H1 (cell line): ENCODE measurements around the gene GLYR1. TPM values are rescaled to one million over a fixed set of nuclear protein-coding genes. Genes with fewer than 3 reads are reported as not detected.

Experiments
- CTCF ChIA-PET: fragments of 300-600 bp; sonication (Branson Sonifier 250); formaldehyde crosslinking; loops from one replicate; lab custom pipeline; 2021; ENCODE audit not compliant: partially characterized antibody; lab: Charles Lee
- POLR2A ChIA-PET: fragments of 300-600 bp; sonication (Branson Sonifier 250); formaldehyde crosslinking; loops from one replicate; lab custom pipeline; 2021; ENCODE audit warnings: inconsistent platforms; ENCODE audit not compliant: partially characterized antibody; lab: Charles Lee
- DNase-seq, 2 experiments: peaks; one replicate each; pipeline versions ENCODE4 v3.0.0 to v3.0.0-alpha.2; 2010 to 2022; ENCODE audit warnings: low spot score in 2 of 2, low read depth in 1 of 2, mixed read lengths in 1 of 2
- FAIRE-seq: peaks from 2 replicates; lab custom pipeline; 2011; peaks lifted over from hg19 to GRCh38; lab: Jason Lieb, UNC
- H2AFZ ChIP-seq: 2 replicates; pipeline ENCODE4 v1.8.1; 2012; ENCODE audit warnings: low read length, inconsistent platforms
- H2AK5ac ChIP-seq: 2 replicates; pipeline ENCODE4 v1.6.1; 2013; ENCODE audit warnings: low read depth, low read length
- H2BK120ac ChIP-seq: replicated peaks from 2 replicates; pipeline ENCODE3; 2013; ENCODE audit warnings: low read depth, low read length, inconsistent platforms
- H2BK12ac ChIP-seq: 2 replicates; pipeline ENCODE4 v1.6.1; 2013; ENCODE audit warnings: low read depth, low read length
- H2BK15ac ChIP-seq: 2 replicates; pipeline ENCODE4 v1.6.1; 2013; ENCODE audit warnings: low read length
- H2BK20ac ChIP-seq: 2 replicates; pipeline ENCODE4 v1.6.1; 2013; ENCODE audit warnings: low read length
- H2BK5ac ChIP-seq: 2 replicates; pipeline ENCODE4 v1.6.1; 2013; ENCODE audit warnings: low read depth, low read length
- H3K14ac ChIP-seq: 2 replicates; pipeline ENCODE4 v1.6.1; 2013; ENCODE audit warnings: inconsistent platforms; ENCODE audit not compliant: insufficient read length
- H3K18ac ChIP-seq: 2 replicates; pipeline ENCODE4 v1.6.1; 2013; ENCODE audit warnings: low read length; ENCODE audit errors: extremely low read depth
- H3K23ac ChIP-seq: 2 replicates; pipeline ENCODE4 v1.6.1; 2013; ENCODE audit warnings: inconsistent platforms; ENCODE audit not compliant: insufficient read length
- H3K23me2 ChIP-seq: 2 replicates; pipeline ENCODE4 v1.6.1; 2013; ENCODE audit warnings: low read depth, low read length
- H3K27ac ChIP-seq: 2 replicates; pipeline ENCODE4 v1.6.1; 2011; ENCODE audit warnings: low read depth, low read length, inconsistent platforms
- H3K27me3 ChIP-seq, 4 experiments: replicated peaks in 1 of 4; 1 replicate in 1 of 4; 2 replicates in 3 of 4; pipeline versions ENCODE4 v1.6.1 to v1.8.1; 2011 to 2013; ENCODE audit warnings: low read length in 3 of 4, mild to moderate bottlenecking in 3 of 4, inconsistent platforms in 2 of 4, mixed read lengths in 2 of 4, moderate library complexity in 1 of 4; ENCODE audit not compliant: control insufficient read depth in 3 of 4, insufficient read depth in 3 of 4; ENCODE audit errors: extremely low read depth in 1 of 4
- H3K36me3 ChIP-seq, 4 experiments: 2 replicates each; pipeline versions ENCODE4 v1.6.1 to v1.8.1; 2011 to 2013; ENCODE audit warnings: mild to moderate bottlenecking in 4 of 4, low read length in 3 of 4, moderate library complexity in 2 of 4, control low read depth in 1 of 4, inconsistent platforms in 1 of 4; ENCODE audit not compliant: insufficient read depth in 4 of 4, control insufficient read depth in 2 of 4
- H3K4ac ChIP-seq: replicated peaks from 2 replicates; pipeline ENCODE3; 2013; ENCODE audit warnings: low read length, low read depth, mixed read lengths, inconsistent platforms; ENCODE audit not compliant: insufficient read length
- H3K4me1 ChIP-seq, 4 experiments: replicated peaks in 1 of 4; 1 replicate in 1 of 4; 2 replicates in 3 of 4; pipeline versions ENCODE4 v1.6.1 to v1.8.1; 2011 to 2013; ENCODE audit warnings: low read length in 3 of 4, inconsistent platforms in 2 of 4, mixed read lengths in 1 of 4; ENCODE audit not compliant: insufficient read depth in 4 of 4, control insufficient read depth in 3 of 4
- H3K4me2 ChIP-seq, 2 experiments: 2 replicates each; pipeline versions ENCODE4 v1.6.1 to v1.8.1; 2011 to 2013; ENCODE audit warnings: low read depth in 2 of 2, low read length in 2 of 2, control low read depth in 1 of 2, inconsistent platforms in 1 of 2, mild to moderate bottlenecking in 1 of 2; ENCODE audit not compliant: insufficient read depth in 1 of 2
- H3K4me3 ChIP-seq, 4 experiments: fragments of 200-600, 300-600 bp in 1 of 4; sonication (generic), shearing (Covaris generic), sonication (Bioruptor Twin) in 1 of 4; 2 replicates each; pipeline versions ENCODE4 v1.5.1 to v1.8.1; 2011 to 2016; ENCODE audit warnings: low read length in 4 of 4, low read depth in 3 of 4, control low read depth in 2 of 4, inconsistent platforms in 2 of 4, mild to moderate bottlenecking in 2 of 4, mixed read lengths in 1 of 4, moderate library complexity in 1 of 4; ENCODE audit not compliant: insufficient read depth in 2 of 4; ENCODE audit errors: extremely low read depth in 1 of 4
- H3K56ac ChIP-seq: replicated peaks from 2 replicates; pipeline ENCODE3; 2013; ENCODE audit warnings: low read depth, mild to moderate bottlenecking, mixed read lengths, low read length, inconsistent platforms; ENCODE audit not compliant: insufficient read length
- H3K79me1 ChIP-seq: 2 replicates; pipeline ENCODE4 v1.6.1; 2013; ENCODE audit warnings: low read depth, low read length, control low read depth
- H3K79me2 ChIP-seq, 2 experiments: 2 replicates each; pipeline versions ENCODE4 v1.6.1 to v1.8.1; 2012 to 2013; ENCODE audit warnings: low read length in 2 of 2, mild to moderate bottlenecking in 2 of 2, inconsistent platforms in 1 of 2; ENCODE audit not compliant: insufficient read depth in 2 of 2, control insufficient read depth in 1 of 2
- H3K9ac ChIP-seq, 4 experiments: replicated peaks in 1 of 4; 1 replicate in 1 of 4; 2 replicates in 3 of 4; pipeline versions ENCODE4 v1.6.1 to v1.8.1; 2011 to 2013; ENCODE audit warnings: low read depth in 3 of 4, low read length in 3 of 4, control low read depth in 2 of 4, mild to moderate bottlenecking in 2 of 4, moderate library complexity in 2 of 4, inconsistent platforms in 1 of 4; ENCODE audit errors: extremely low read depth in 1 of 4
- H3K9me3 ChIP-seq, 2 experiments: 2 replicates each; pipeline versions ENCODE4 v1.6.1 to v1.8.1; 2012 to 2013; ENCODE audit warnings: mild to moderate bottlenecking in 2 of 2, moderate library complexity in 2 of 2, control low read depth in 1 of 2, inconsistent platforms in 1 of 2, low read depth in 1 of 2, low read length in 1 of 2, mixed read lengths in 1 of 2; ENCODE audit not compliant: insufficient read depth in 2 of 2
- H4K20me1 ChIP-seq, 2 experiments: replicated peaks in 1 of 2; 2 replicates each; pipeline versions ENCODE3 to v1.8.1; 2011 to 2013; ENCODE audit warnings: inconsistent platforms in 2 of 2, low read length in 2 of 2, mild to moderate bottlenecking in 1 of 2; ENCODE audit not compliant: insufficient read depth in 2 of 2, control insufficient read depth in 1 of 2
- H4K5ac ChIP-seq: 2 replicates; pipeline ENCODE4 v1.6.1; 2013; ENCODE audit warnings: low read length, low read depth, mixed read lengths, inconsistent platforms; ENCODE audit not compliant: insufficient read length
- H4K8ac ChIP-seq: 2 replicates; pipeline ENCODE4 v1.8.0; 2013; ENCODE audit warnings: mild to moderate bottlenecking, moderate library complexity, low read length, inconsistent platforms; ENCODE audit not compliant: insufficient read depth; ENCODE audit errors: extremely low read depth
- H4K91ac ChIP-seq: replicated peaks from 2 replicates; pipeline ENCODE3; 2013; ENCODE audit warnings: low read length, mixed read lengths, inconsistent platforms; ENCODE audit not compliant: insufficient read length
- KDM1A ChIP-seq: fragments of 200-600, 300-600 bp; sonication (generic); IDR thresholded peaks from 2 replicates; pipeline ENCODE4 v1.7.1; 2016; ENCODE audit warnings: mild to moderate bottlenecking, low read length, borderline replicate concordance
- SUZ12 ChIP-seq: fragments of 200-600 bp; sonication (generic); IDR thresholded peaks from 2 replicates; pipeline ENCODE4 v1.6.1; 2012; ENCODE audit warnings: mild to moderate bottlenecking, inconsistent platforms, low read length, moderate library complexity, mixed read lengths
- WGBS, 2 experiments: shearing (Covaris generic) in 1 of 2; methylation state at CpG; one replicate each; pipeline versions ENCODE4 v1.1.6 to v1.1.7; 2013 to 2015; ENCODE audit warnings: low lambda C conversion rate in 2 of 2, mixed read lengths in 2 of 2, inconsistent platforms in 1 of 2, low coverage in 1 of 2, missing lambda C conversion rate in 1 of 2; ENCODE audit not compliant: insufficient replicate concordance in 2 of 2, insufficient coverage in 1 of 2, insufficient read length in 1 of 2; ENCODE audit errors: extremely low coverage in 1 of 2, missing lambda C conversion rate in 1 of 2; 5-methylcytosine and 5-hydroxymethylcytosine counted together
- polyA plus RNA-seq, 7 experiments: library from polyadenylated mRNA; depleted of rRNA in 3 of 7; stranded (reverse) in 5 of 7; unstranded in 2 of 7; fragments of >200 nt in 5 of 7; fragments of 200-250 nt in 2 of 7; gene quantifications; 1 replicate in 5 of 7; 2 replicates in 1 of 7; 4 replicates in 1 of 7; pipeline versions ENCODE4 v1.2.1 to v1.2.3, GENCODE V29; 2011 to 2013; ENCODE audit warnings: missing spikeins in 2 of 7, mixed read lengths in 2 of 7
- total RNA-seq: library from RNA; stranded (reverse); fragmentation: NEBNext Ultra II Directional; extraction: Animal tissue kit (Norgen Biotek cat#: 25700); gene quantifications from 2 replicates; pipeline ENCODE4 v1.2.1, GENCODE V29; 2021
- TF ChIP-seq, protein P1 (sequence below): IDR thresholded peaks from 2 replicates; pipeline ENCODE4 v1.6.1; 2012; ENCODE audit warnings: inconsistent platforms

Gene GLYR1
- total and polyA plus RNA-seq, 2 of the 8 experiments (the other 6 are each of a cell fraction or from before 2014, with no cell fraction given): 50.2 to 115 TPM

DNA sequence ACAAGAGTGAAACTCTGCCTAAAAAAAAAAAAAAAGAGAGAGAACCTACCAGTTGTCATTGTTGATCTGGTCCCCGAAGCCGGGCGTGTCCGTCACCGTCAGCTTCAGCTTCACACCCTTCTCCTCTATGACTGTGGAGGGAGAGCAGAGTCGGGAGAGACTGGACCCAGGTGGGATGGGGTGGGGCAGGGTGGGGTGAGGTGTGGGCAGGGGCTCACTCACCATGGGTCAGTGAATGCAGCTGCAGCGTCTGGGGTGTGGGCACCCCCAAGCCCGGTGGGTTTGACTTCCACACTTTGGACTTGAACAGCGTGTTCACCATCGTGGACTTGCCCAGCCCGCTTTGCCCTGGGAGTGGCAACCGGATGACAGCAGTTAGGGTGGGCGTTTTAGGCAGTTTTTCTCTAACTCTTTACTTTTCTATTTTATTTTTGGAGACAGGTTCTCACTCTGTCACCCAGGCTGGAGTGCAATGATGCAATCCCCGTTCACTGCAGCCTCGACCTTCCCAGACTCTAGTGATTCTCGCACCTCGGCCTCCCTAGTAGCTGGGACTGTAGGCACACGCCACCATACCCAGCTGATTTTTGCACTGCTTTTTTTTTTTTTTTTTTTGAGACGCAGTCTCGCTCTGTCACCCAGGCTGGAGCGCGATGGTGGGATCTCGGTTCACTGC lies 61.2 kb downstream of the GLYR1 start:
- FAIRE-seq: no peak
- Histone ChIP-seq H2BK5ac (no peak overlapping the region), H3K23me2 (no peaks in the 10 kb centered on the region), H3K4me3 (no peak overlapping the region), H3K18ac (no peak overlapping the region), H2BK12ac (no peak overlapping the region), H3K79me2 (no peaks in the 10 kb centered on the region), H4K91ac (no peak overlapping the region), H2BK120ac (no peak overlapping the region), H3K79me1 (no peaks in the 10 kb centered on the region), H3K9ac (no peak overlapping the region), H3K36me3 (no peaks in the 10 kb centered on the region), H3K56ac (no peak overlapping the region), H4K5ac (no peak overlapping the region), H3K4ac (no peak overlapping the region), H2BK20ac (no peak overlapping the region), H4K8ac (no peak overlapping the region), H2AK5ac (no peak overlapping the region), H2BK15ac (no peak overlapping the region), H4K20me1 (no peaks in the 10 kb centered on the region), H3K23ac (no peak overlapping the region), H3K27ac (no peak overlapping the region), H3K27me3 (no peaks in the 10 kb centered on the region; a peak in 1 of 7 replicates), H2AFZ (no peak overlapping the region), H3K4me1 (peaks cover 0 to 13% (median 4%) of the 10 kb centered on the region in 4 experiments; a peak in 5 of 7 replicates), H3K9me3 (no peaks in the 10 kb centered on the region), H3K14ac (no peak overlapping the region), H3K4me2 (no peak overlapping the region)
- POLR2A ChIA-PET: interaction anchor here (0.6 to 1.7 kb wide), 4 partner anchors 9 to 173 kb away, joined by 3 to 6 read pairs (median 4); no protein-coding TSS in a partner anchor
- DNase-seq: no peak
- CTCF ChIA-PET: interaction anchor here (0.6 to 0.7 kb wide), 5 partner anchors 20 to 272 kb away, joined by 3 to 4 read pairs (median 3); no protein-coding TSS in a partner anchor
- WGBS, 2 experiments: 93% methylated on average over 16 of the region's 23 CpGs; no CpG with 5 or more reads in 1 of the 2 experiments
- TF ChIP-seq, protein P1, sequence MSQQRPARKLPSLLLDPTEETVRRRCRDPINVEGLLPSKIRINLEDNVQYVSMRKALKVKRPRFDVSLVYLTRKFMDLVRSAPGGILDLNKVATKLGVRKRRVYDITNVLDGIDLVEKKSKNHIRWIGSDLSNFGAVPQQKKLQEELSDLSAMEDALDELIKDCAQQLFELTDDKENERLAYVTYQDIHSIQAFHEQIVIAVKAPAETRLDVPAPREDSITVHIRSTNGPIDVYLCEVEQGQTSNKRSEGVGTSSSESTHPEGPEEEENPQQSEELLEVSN: no peak
- TF ChIP-seq KDM1A (no peak), SUZ12 (no peak)
